Kidney epithelial cell (primary cell): ENCODE results near the gene VNN1. TPM values are rescaled to one million over a fixed set of nuclear protein-coding genes. Genes with fewer than 3 reads are reported as not detected.

Experiments used
- DNase-seq: peaks from one replicate; pipeline ENCODE4 v3.0.0-alpha.2; 2010; ENCODE audit warnings: low read depth
- H3K27me3 ChIP-seq: 2 replicates; pipeline ENCODE4 v1.6.0; 2011; ENCODE audit warnings: low read length; ENCODE audit not compliant: control insufficient read depth, insufficient read depth
- H3K36me3 ChIP-seq: 2 replicates; pipeline ENCODE4 v1.5.1; 2011; ENCODE audit warnings: low read length; ENCODE audit not compliant: control insufficient read depth, insufficient read depth
- H3K4me3 ChIP-seq: 2 replicates; pipeline ENCODE4 v1.5.1; 2011; ENCODE audit warnings: low read depth, mild to moderate bottlenecking, control low read depth, low read length
- total RNA-seq: library from RNA; depleted of rRNA; stranded (reverse); fragments of >200 nt; gene quantifications from 2 replicates; pipeline ENCODE4 v1.2.3, GENCODE V29; 2015
- TF ChIP-seq, protein P1 (sequence below): IDR thresholded peaks from 2 replicates; pipeline ENCODE4 v1.5.1; 2011; ENCODE audit warnings: mild to moderate bottlenecking, moderate library complexity, low read length, control low read depth, inconsistent platforms; ENCODE audit not compliant: insufficient read depth, poor library complexity, severe bottlenecking

VNN1 gene
- total RNA-seq: 0.21 and 0.75 TPM in 2 replicates

DNA sequence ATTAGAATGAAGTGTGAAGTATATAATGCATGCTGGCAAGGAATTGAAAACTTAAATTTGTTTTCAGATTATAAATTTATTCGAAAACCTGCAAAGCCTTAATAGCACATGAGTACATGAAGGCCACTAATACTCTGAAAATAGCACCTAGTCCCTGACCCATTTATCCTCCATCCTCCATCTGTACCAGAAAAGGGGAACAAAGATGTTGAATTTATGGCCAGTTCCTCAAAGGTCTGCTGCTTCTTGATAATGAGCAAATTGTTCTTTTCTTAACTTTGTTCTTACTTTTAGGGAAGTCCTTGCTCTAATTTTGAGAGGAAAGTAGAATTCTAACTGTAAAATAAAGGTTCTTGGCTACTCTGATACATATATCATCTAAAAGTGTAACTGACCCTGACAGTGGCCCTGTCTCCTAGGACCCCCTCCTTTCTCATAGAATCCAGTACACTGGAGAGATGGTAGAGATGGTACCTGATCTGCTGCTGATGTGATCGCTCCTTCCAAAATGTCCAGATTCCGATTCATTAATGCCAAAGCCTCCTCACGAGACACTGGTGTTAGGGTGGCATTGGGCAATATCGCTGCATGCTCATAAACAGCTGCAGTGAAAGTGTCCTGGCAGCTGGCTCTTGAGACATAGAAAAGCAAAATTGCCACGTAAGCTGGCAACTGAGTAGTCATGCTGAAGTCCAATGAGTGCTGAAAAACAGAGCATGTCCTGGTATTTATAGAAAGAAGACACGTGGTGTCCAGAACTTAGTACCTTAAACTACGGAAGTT lies at the start of gene VNN1:
Gene VNN1 (minus strand): TSS at position 704 of the 783 bp plus-strand sequence. CDS start 20 bp downstream, at position 684.
- no peak for DNase-seq
- Histone ChIP-seq H3K27me3 (no peaks in the 10 kb centered on the region), H3K4me3 (no peak within 1 kb of the TSS), H3K36me3 (no peaks in the 10 kb centered on the region)
- TF ChIP-seq, protein P1, sequence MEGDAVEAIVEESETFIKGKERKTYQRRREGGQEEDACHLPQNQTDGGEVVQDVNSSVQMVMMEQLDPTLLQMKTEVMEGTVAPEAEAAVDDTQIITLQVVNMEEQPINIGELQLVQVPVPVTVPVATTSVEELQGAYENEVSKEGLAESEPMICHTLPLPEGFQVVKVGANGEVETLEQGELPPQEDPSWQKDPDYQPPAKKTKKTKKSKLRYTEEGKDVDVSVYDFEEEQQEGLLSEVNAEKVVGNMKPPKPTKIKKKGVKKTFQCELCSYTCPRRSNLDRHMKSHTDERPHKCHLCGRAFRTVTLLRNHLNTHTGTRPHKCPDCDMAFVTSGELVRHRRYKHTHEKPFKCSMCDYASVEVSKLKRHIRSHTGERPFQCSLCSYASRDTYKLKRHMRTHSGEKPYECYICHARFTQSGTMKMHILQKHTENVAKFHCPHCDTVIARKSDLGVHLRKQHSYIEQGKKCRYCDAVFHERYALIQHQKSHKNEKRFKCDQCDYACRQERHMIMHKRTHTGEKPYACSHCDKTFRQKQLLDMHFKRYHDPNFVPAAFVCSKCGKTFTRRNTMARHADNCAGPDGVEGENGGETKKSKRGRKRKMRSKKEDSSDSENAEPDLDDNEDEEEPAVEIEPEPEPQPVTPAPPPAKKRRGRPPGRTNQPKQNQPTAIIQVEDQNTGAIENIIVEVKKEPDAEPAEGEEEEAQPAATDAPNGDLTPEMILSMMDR: no peak

- Histone ChIP-seq H3K36me3 (no peaks in the 10 kb centered on the region), H3K4me3 (no peak overlapping the region), H3K27me3 (no peaks in the 10 kb centered on the region)
- TF ChIP-seq, protein P1: no peak
- no peak for DNase-seq
These were observed 49.4 kb upstream of the VNN1 start for GRCh38 chr6:132763269-132763668.

GRCh38 chr6:132760256-132760655 lies 46.4 kb upstream of the VNN1 start:
- H3K36me3 ChIP-seq: no peaks in the 10 kb centered on the region
- DNase-seq: no peak
- no peaks in the 10 kb centered on the region for H3K27me3 ChIP-seq
- TF ChIP-seq, protein P1: no peak
- no peak overlapping the region for H3K4me3 ChIP-seq

- H3K27me3 ChIP-seq: no peaks in the 10 kb centered on the region
- no peak for DNase-seq
- TF ChIP-seq, protein P1: no peak
- H3K4me3 ChIP-seq: no peak overlapping the region
- no peaks in the 10 kb centered on the region for H3K36me3 ChIP-seq
These were observed 44.8 kb upstream of the VNN1 start for GRCh38 chr6:132758689-132759088.

DNA sequence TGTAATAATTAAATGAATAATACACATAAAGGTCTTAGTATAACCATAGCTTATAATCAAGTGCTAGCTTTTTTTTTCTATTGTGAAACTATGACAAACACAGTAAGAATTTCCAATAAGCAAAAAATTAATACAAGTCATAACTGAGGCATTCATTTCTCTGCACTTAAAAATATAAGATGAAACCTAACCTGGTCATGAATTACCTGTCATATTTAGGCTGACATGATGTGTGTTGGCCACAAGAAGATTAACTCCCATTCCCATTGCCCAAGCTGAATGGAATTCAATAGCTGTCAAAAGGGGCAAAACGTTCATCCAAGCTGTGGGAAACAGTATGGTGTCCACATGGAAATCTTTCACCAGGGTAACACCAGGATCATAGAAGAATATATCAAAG lies 38.4 kb upstream of the VNN1 start:
- Histone ChIP-seq H3K36me3 (no peaks in the 10 kb centered on the region), H3K27me3 (no peaks in the 10 kb centered on the region), H3K4me3 (no peak overlapping the region)
- DNase-seq: no peak
- TF ChIP-seq, protein P1: no peak

DNA sequence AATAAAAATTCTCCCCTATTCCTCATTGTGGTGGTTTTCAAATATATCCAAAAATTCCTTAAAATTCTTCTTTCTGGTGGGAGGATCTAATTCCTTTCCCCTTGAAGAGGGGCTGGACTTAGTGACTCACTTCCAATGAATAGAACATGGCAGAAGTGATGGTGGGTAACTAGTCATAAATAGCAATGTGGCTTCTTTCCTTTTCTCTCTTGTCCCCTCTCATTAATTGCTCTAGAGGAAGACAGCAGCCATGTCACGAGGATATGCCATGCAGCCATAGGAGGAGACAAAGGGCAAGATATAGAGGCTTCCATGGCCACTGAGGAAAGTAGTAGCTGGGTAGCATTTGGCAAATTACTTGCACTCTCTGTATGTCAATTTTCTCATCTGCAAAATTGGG lies 38.0 kb upstream of the VNN1 start:
- TF ChIP-seq, protein P1: no peak
- H3K27me3 ChIP-seq: no peaks in the 10 kb centered on the region
- DNase-seq: no peak
- H3K36me3 ChIP-seq: no peaks in the 10 kb centered on the region
- no peak overlapping the region for H3K4me3 ChIP-seq
